GM18861 (cell line): Measurements from ENCODE around the gene POGZ.

Source experiments
- ATAC-seq: cut with Tn5 transposase; IDR thresholded peaks from one replicate; pipeline ENCODE4 v1.9.1; 2021; ENCODE audit not compliant: unreplicated experiment

Gene POGZ

GRCh38 chr1:151372058-151372934 is 87.0 kb downstream of the POGZ start, which contains the start of gene SELENBP1:
Gene SELENBP1 (minus strand): TSS chr1:151372705. CDS start chr1:151372641, 64 bp downstream.
- no peak for ATAC-seq

GRCh38 chr1:151371370-151372057 is 87.8 kb downstream of the POGZ start:
- ATAC-seq: no peak

- no peak for ATAC-seq
Measured at GRCh38 chr1:151370211-151370911, 88.9 kb downstream of the POGZ start.

- ATAC-seq: no peak
Measured at GRCh38 chr1:151369621-151370048, 89.7 kb downstream of the POGZ start.

GRCh38 chr1:151369302-151369610 is 90.0 kb downstream of the POGZ start:
- no peak for ATAC-seq

GRCh38 chr1:151368393-151369301 is 90.6 kb downstream of the POGZ start:
- no peak for ATAC-seq

GRCh38 chr1:151367658-151368392 is 91.5 kb downstream of the POGZ start:
- ATAC-seq: no peak

- no peak for ATAC-seq
Measured at GRCh38 chr1:151364996-151365395, 94.3 kb downstream of the POGZ start.

GRCh38 chr1:151362308-151363155 is 96.8 kb downstream of the POGZ start:
- no peak for ATAC-seq

- no peak for ATAC-seq
Measured at GRCh38 chr1:151361883-151362282, 97.4 kb downstream of the POGZ start.

GRCh38 chr1:151356696-151357095 is 102.6 kb downstream of the POGZ start:
- no peak for ATAC-seq
